Measurements from ENCODE around the gene ABCD4.

DNA sequence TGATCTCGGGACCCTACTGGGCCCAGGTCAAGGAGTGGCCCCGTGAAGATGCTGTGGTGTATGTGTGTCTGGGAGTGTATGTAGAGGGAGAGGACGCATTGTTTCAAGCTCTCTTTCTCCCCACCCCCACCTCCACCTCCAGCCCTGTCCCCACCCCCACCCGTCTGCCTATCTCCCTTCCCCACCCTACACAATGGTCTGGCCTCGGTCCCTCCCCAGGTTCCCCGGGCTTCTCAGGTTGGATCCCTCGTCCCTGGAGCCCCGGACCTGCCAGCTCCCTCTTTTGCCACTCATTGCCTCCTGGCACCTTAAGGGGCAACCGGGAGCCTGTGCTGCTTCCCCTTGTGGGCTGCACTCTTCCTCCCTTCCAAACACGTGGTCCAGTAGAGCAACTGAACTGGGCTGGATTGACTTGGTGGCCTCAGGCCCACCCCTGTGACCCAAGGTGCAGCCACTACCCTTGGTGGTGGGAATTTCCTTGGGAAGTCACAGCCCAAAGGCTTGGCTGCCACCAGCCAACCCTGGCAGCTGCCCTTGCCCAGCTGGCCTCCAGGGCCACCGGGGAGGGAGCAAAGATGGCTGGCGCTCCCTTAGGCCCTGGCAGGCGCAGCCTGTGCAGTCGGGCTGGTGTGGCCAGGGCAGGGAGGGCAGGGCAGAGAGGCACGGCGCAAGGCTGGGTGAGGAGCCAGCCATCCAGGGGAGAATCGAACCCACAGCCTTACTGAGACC is 46.2 kb upstream of the ABCD4 start:
- TF ChIP-seq, protein P1, sequence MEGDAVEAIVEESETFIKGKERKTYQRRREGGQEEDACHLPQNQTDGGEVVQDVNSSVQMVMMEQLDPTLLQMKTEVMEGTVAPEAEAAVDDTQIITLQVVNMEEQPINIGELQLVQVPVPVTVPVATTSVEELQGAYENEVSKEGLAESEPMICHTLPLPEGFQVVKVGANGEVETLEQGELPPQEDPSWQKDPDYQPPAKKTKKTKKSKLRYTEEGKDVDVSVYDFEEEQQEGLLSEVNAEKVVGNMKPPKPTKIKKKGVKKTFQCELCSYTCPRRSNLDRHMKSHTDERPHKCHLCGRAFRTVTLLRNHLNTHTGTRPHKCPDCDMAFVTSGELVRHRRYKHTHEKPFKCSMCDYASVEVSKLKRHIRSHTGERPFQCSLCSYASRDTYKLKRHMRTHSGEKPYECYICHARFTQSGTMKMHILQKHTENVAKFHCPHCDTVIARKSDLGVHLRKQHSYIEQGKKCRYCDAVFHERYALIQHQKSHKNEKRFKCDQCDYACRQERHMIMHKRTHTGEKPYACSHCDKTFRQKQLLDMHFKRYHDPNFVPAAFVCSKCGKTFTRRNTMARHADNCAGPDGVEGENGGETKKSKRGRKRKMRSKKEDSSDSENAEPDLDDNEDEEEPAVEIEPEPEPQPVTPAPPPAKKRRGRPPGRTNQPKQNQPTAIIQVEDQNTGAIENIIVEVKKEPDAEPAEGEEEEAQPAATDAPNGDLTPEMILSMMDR (IDR thresholded peaks at IDR 0.05), result no peak
- TF ChIP-seq POLR2A (IDR thresholded peaks at IDR 0.05), result no peak

All from esophagus squamous epithelium (tissue), 4 donors.